Measurements from ENCODE around the gene KIF24.
"Not testable (repeated sequence)": the region's sequence is repeated elsewhere in the genome, so short reads cannot be mapped to it uniquely, and the experiment has no call there.

The KIF24 gene

GRCh38 chr9:34362614-34363214, 33.6 kb upstream of the KIF24 start:
- no peak for DNase-seq

- DNase-seq: peak; percentile 17
Measured at GRCh38 chr9:34352957-34353356, 23.9 kb upstream of the KIF24 start.

GRCh38 chr9:34352122-34352652, 23.1 kb upstream of the KIF24 start:
- not testable (repeated sequence) for DNase-seq

- no peak for DNase-seq
Measured at GRCh38 chr9:34349324-34349723, 20.3 kb upstream of the KIF24 start.

- no peak for DNase-seq
Measured at GRCh38 chr9:34347800-34348158, 18.7 kb upstream of the KIF24 start.

GRCh38 chr9:34346873-34347799, 18.1 kb upstream of the KIF24 start:
- no peak for DNase-seq

- DNase-seq: no peak
Measured at GRCh38 chr9:34343605-34344004, 14.5 kb upstream of the KIF24 start.

GRCh38 chr9:34343090-34343489, 14.0 kb upstream of the KIF24 start:
- DNase-seq: no peak

GRCh38 chr9:34341659-34342295, 12.7 kb upstream of the KIF24 start:
- DNase-seq: no peak

- DNase-seq: no peak
Measured at GRCh38 chr9:34338665-34339385, 9.8 kb upstream of the KIF24 start.

GRCh38 chr9:34338079-34338478, 9.0 kb upstream of the KIF24 start:
- DNase-seq: not testable (repeated sequence)

GRCh38 chr9:34337403-34337802, 8.3 kb upstream of the KIF24 start:
- DNase-seq: no peak

- no peak for DNase-seq
Measured at GRCh38 chr9:34335376-34335775, 6.3 kb upstream of the KIF24 start.

- DNase-seq: no peak
Measured at GRCh38 chr9:34334916-34335315, 5.8 kb upstream of the KIF24 start.

- DNase-seq: no peak
Measured at GRCh38 chr9:34334337-34334824, 5.3 kb upstream of the KIF24 start.

GRCh38 chr9:34333836-34334235, 4.8 kb upstream of the KIF24 start:
- no peak for DNase-seq

- DNase-seq: no peak
Measured at GRCh38 chr9:34332076-34332964, 3.3 kb upstream of the KIF24 start.

- no peak for DNase-seq
Measured at GRCh38 chr9:34331196-34331595, 2.1 kb upstream of the KIF24 start.

- no peak for DNase-seq
Measured at GRCh38 chr9:34328500-34328986, 525 bp downstream of the KIF24 start.

GRCh38 chr9:34326690-34327089, 2.4 kb downstream of the KIF24 start:
- no peak for DNase-seq

GRCh38 chr9:34322899-34323591, 6.0 kb downstream of the KIF24 start:
- no peak for DNase-seq

Data from activated CD8-positive, alpha-beta memory T cell treated with anti-CD3 and anti-CD28 coated beads for 24 hours (primary cell).